ENCODE measurements around the gene ATG4A.

The ATG4A gene

GRCh38 chrX:108123591-108124366, 32.2 kb downstream of the ATG4A start:
- no peak for DNase-seq

GRCh38 chrX:108126661-108127060, 35.1 kb downstream of the ATG4A start:
- no peak for DNase-seq

GRCh38 chrX:108127152-108127551, 35.6 kb downstream of the ATG4A start:
- no peak for DNase-seq

- DNase-seq, result no peak
Observed at GRCh38 chrX:108130889-108131288, 39.3 kb downstream of the ATG4A start.

GRCh38 chrX:108131471-108131870, 39.9 kb downstream of the ATG4A start:
- no peak for DNase-seq

GRCh38 chrX:108132034-108132433, 40.5 kb downstream of the ATG4A start:
- no peak for DNase-seq

- no peak for DNase-seq
Observed at GRCh38 chrX:108132876-108133275, 41.3 kb downstream of the ATG4A start.

GRCh38 chrX:108134724-108135123, 43.1 kb downstream of the ATG4A start:
- no peak for DNase-seq

- DNase-seq, result no peak
Observed at GRCh38 chrX:108138814-108139702, 47.5 kb downstream of the ATG4A start.

- DNase-seq, result no peak
Observed at GRCh38 chrX:108148524-108148923, 56.9 kb downstream of the ATG4A start.

- no peak for DNase-seq
Observed at GRCh38 chrX:108156082-108156481, 64.5 kb downstream of the ATG4A start.

- no peak for DNase-seq
Observed at GRCh38 chrX:108156934-108157466, 65.4 kb downstream of the ATG4A start.

GRCh38 chrX:108157628-108158027, 66.0 kb downstream of the ATG4A start:
- DNase-seq, result no peak

GRCh38 chrX:108159028-108159670, 67.6 kb downstream of the ATG4A start:
- DNase-seq, result no peak

GRCh38 chrX:108160309-108160708, 68.7 kb downstream of the ATG4A start:
- no peak for DNase-seq

- DNase-seq, result no peak
Observed at GRCh38 chrX:108162265-108162664, 70.7 kb downstream of the ATG4A start.

GRCh38 chrX:108163333-108164082, 71.9 kb downstream of the ATG4A start:
- no peak for DNase-seq

GRCh38 chrX:108165383-108166111, 74.0 kb downstream of the ATG4A start:
- peak; percentile 3 for DNase-seq

- no peak for DNase-seq
Observed at GRCh38 chrX:108167211-108167872, 75.8 kb downstream of the ATG4A start.

GRCh38 chrX:108168961-108169740, 77.6 kb downstream of the ATG4A start:
- no peak for DNase-seq

All from NCI-H1092 (cell line).